IMR-90 (cell line): Measurements from ENCODE around the gene NOS3. TPM values are rescaled to one million over a fixed set of nuclear protein-coding genes. Genes with fewer than 3 reads are reported as not detected.

Experiments
- ATAC-seq: fragments of 200-7000 bp; cut with Tn5 transposase; 2 replicates; pipeline ENCODE4 v1.9.1; 2020; ENCODE audit warnings: low read depth, mild to moderate bottlenecking, moderate library complexity
- BruUV-seq: library from RNA; stranded (reverse); fragments of 400-500 nt; replicated peaks from 2 replicates; lab custom pipeline; 2021; lab: Mats Ljungman, UMichigan
- CTCF ChIA-PET: fragments of 300-600 bp; formaldehyde crosslinking; extraction: SDS; loops from one replicate; lab custom pipeline; 2021; ENCODE audit warnings: antibody characterized with exemption; lab: Yijun Ruan, JAX
- POLR2A ChIA-PET: fragments of 300-600 bp; sonication (Branson Sonifier 250); formaldehyde crosslinking; loops from one replicate; lab custom pipeline; 2022; ENCODE audit warnings: antibody characterized with exemption; ENCODE audit not compliant: unreplicated experiment; lab: Charles Lee
- DNase-seq: peaks from one replicate; pipeline ENCODE4 v3.0.0; 2013
- H2AFZ ChIP-seq: replicated peaks from 2 replicates; pipeline ENCODE3; 2013; ENCODE audit warnings: low read length, mild to moderate bottlenecking; ENCODE audit not compliant: poor library complexity
- H2AK5ac ChIP-seq: 2 replicates; pipeline ENCODE4 v1.6.1; 2013; ENCODE audit warnings: low read depth, low read length, inconsistent platforms
- H2AK9ac ChIP-seq: replicated peaks from 2 replicates; pipeline ENCODE3; 2013; ENCODE audit warnings: mild to moderate bottlenecking, low read depth, low read length, moderate library complexity; ENCODE audit not compliant: poor library complexity
- H2BK120ac ChIP-seq: 2 replicates; pipeline ENCODE4 v1.6.1; 2013; ENCODE audit warnings: low read depth, low read length, inconsistent platforms
- H2BK15ac ChIP-seq: 3 replicates; pipeline ENCODE4 v1.6.1; 2013; ENCODE audit warnings: low read depth, low read length, inconsistent platforms
- H2BK20ac ChIP-seq: 2 replicates; pipeline ENCODE4 v1.6.1; 2013; ENCODE audit warnings: low read depth, mild to moderate bottlenecking, inconsistent platforms, low read length, moderate library complexity
- H2BK5ac ChIP-seq: 2 replicates; pipeline ENCODE4 v1.6.1; 2013; ENCODE audit warnings: mild to moderate bottlenecking, low read depth, low read length, inconsistent platforms; ENCODE audit not compliant: poor library complexity, severe bottlenecking
- H3K14ac ChIP-seq: replicated peaks from 2 replicates; pipeline ENCODE4 v1.6.1; 2013; ENCODE audit warnings: low read depth, low read length, inconsistent platforms
- H3K18ac ChIP-seq: 2 replicates; pipeline ENCODE4 v1.6.1; 2013; ENCODE audit warnings: low read depth, low read length, control low read depth
- H3K23ac ChIP-seq: 2 replicates; pipeline ENCODE4 v1.6.1; 2013; ENCODE audit warnings: low read depth, low read length, inconsistent platforms
- H3K27ac ChIP-seq: 2 replicates; pipeline ENCODE4 v1.5.1; 2013; ENCODE audit warnings: mild to moderate bottlenecking, control low read depth, low read length; ENCODE audit not compliant: insufficient read depth
- H3K27me3 ChIP-seq: 2 replicates; pipeline ENCODE4 v1.6.1; 2013; ENCODE audit warnings: low read length; ENCODE audit not compliant: control insufficient read depth, insufficient read depth
- H3K36me3 ChIP-seq: 2 replicates; pipeline ENCODE4 v1.6.1; 2013; ENCODE audit warnings: low read length, mixed read lengths; ENCODE audit not compliant: control insufficient read depth, insufficient read depth
- H3K4ac ChIP-seq: 2 replicates; pipeline ENCODE4 v1.6.1; 2013; ENCODE audit warnings: low read depth, low read length, inconsistent platforms
- H3K4me1 ChIP-seq: 2 replicates; pipeline ENCODE4 v1.6.1; 2013; ENCODE audit warnings: low read length, mixed read lengths; ENCODE audit not compliant: control insufficient read depth, insufficient read depth
- H3K4me2 ChIP-seq: 2 replicates; pipeline ENCODE4 v1.6.1; 2013; ENCODE audit warnings: low read depth, mild to moderate bottlenecking, control low read depth, low read length, moderate library complexity
- H3K4me3 ChIP-seq: 2 replicates; pipeline ENCODE4 v1.5.1; 2013; ENCODE audit warnings: low read depth, mild to moderate bottlenecking, control low read depth, low read length, moderate library complexity; ENCODE audit not compliant: insufficient read depth
- H3K56ac ChIP-seq: 2 replicates; pipeline ENCODE4 v1.6.1; 2013; ENCODE audit warnings: low read length, inconsistent platforms; ENCODE audit not compliant: insufficient read depth; ENCODE audit errors: extremely low read depth
- H3K79me1 ChIP-seq, 2 experiments: 2 replicates each; pipeline ENCODE4 v1.6.1; 2013; ENCODE audit warnings: low read length in 2 of 2, inconsistent platforms in 1 of 2, low read depth in 1 of 2
- H3K9ac ChIP-seq: 2 replicates; pipeline ENCODE4 v1.6.1; 2013; ENCODE audit warnings: low read depth, low read length, control low read depth
- H3K9me1 ChIP-seq: 2 replicates; pipeline ENCODE4 v1.6.1; 2013; ENCODE audit warnings: low read length, inconsistent platforms; ENCODE audit not compliant: insufficient read depth
- H3K9me3 ChIP-seq: 2 replicates; pipeline ENCODE4 v1.6.1; 2013; ENCODE audit warnings: low read length; ENCODE audit not compliant: control insufficient read depth, insufficient read depth
- H4K20me1 ChIP-seq: 2 replicates; pipeline ENCODE4 v1.6.1; 2013; ENCODE audit warnings: low read length, inconsistent platforms; ENCODE audit not compliant: insufficient read depth
- H4K5ac ChIP-seq: 2 replicates; pipeline ENCODE4 v1.6.1; 2013; ENCODE audit warnings: mild to moderate bottlenecking, low read depth, low read length, control low read depth
- H4K8ac ChIP-seq, 2 experiments: 2 replicates each; pipeline ENCODE4 v1.6.1; 2013; ENCODE audit warnings: low read depth in 2 of 2, low read length in 2 of 2, control low read depth in 1 of 2, inconsistent platforms in 1 of 2
- H4K91ac ChIP-seq: 2 replicates; pipeline ENCODE4 v1.6.1; 2013; ENCODE audit warnings: low read depth, low read length, inconsistent platforms; ENCODE audit not compliant: insufficient read depth
- BHLHE40 ChIP-seq: fragments of 150-350 bp; IDR thresholded peaks from 2 replicates; pipeline ENCODE4 v1.6.1; 2016; ENCODE audit warnings: mild to moderate bottlenecking, low read depth, low read length
- CEBPB ChIP-seq: IDR thresholded peaks from 2 replicates; pipeline ENCODE4 v1.6.1; 2012; ENCODE audit warnings: low read depth, low read length, improper control_type of control experiment
- MAFK ChIP-seq: IDR thresholded peaks from 2 replicates; pipeline ENCODE4 v1.6.1; 2012; ENCODE audit warnings: low read depth, low read length, improper control_type of control experiment
- RAD21 ChIP-seq: IDR thresholded peaks from 2 replicates; pipeline ENCODE4 v1.6.1; 2012; ENCODE audit warnings: low read length, improper control_type of control experiment
- RFX5 ChIP-seq: IDR thresholded peaks from 2 replicates; pipeline ENCODE4 v1.8.0; 2012; ENCODE audit warnings: low read depth, mild to moderate bottlenecking, low read length, moderate library complexity
- SMC3 ChIP-seq: fragments of 150-350 bp; IDR thresholded peaks from 2 replicates; pipeline ENCODE4 v1.6.1; 2016; ENCODE audit warnings: low read depth, mild to moderate bottlenecking, antibody characterized with exemption, low read length, moderate library complexity
- WGBS, 2 experiments: methylation state at CpG; one replicate each; pipeline versions ENCODE4 v1.1.5 to v1.1.7; 2013; ENCODE audit warnings: missing lambda C conversion rate in 2 of 2; ENCODE audit not compliant: insufficient read length in 1 of 2; ENCODE audit errors: extremely low coverage in 2 of 2; 5-methylcytosine and 5-hydroxymethylcytosine counted together
- dilution Hi-C: fragments of 300-500 bp; cut with HindIII; formaldehyde crosslinking; loops from one replicate; pipeline ENCODE4 v1.14.3; 2018; ENCODE audit warnings: low sequenced_read_pairs; ENCODE audit not compliant: unreplicated experiment
- in situ Hi-C: fragments of 300-500 bp; cut with MboI; formaldehyde crosslinking; loops from 3 replicates; pipeline ENCODE4 v1.14.3; 2019; ENCODE audit warnings: low sequenced_read_pairs, inconsistent platforms, mixed read lengths
- intact Hi-C: fragments of 100-400 bp; cut with micrococcal nuclease; formaldehyde crosslinking; loops from 2 replicates; pipeline ENCODE4 v1.10.0; 2022
- polyA plus RNA-seq, 3 experiments: library from polyadenylated mRNA; depleted of rRNA; stranded (reverse); fragments of >200 nt; gene quantifications; 2 replicates each; pipeline ENCODE4 v1.2.3, GENCODE V29; 2012; ENCODE audit warnings: low replicate concordance in 1 of 3
- total RNA-seq: library from RNA; depleted of rRNA; stranded (reverse); fragments of >200 nt; gene quantifications from 2 replicates; pipeline ENCODE4 v1.2.3, GENCODE V29; 2012
- TF ChIP-seq, protein P1 (sequence below): fragments of 150-350 bp; IDR thresholded peaks from 2 replicates; pipeline ENCODE4 v1.6.1; 2017; ENCODE audit warnings: mild to moderate bottlenecking, antibody characterized with exemption, low read length, low read depth
- TF ChIP-seq, protein P2 (sequence below): conservative IDR thresholded peaks from 2 replicates; pipeline ENCODE4 v1.5.1; 2012; ENCODE audit warnings: mild to moderate bottlenecking, low read depth, low read length, improper control_type of control experiment

The NOS3 gene
- total and polyA plus RNA-seq, 2 of the 4 experiments (the other 2 are of a cell fraction), result 0.72 to 2.0 TPM

DNA sequence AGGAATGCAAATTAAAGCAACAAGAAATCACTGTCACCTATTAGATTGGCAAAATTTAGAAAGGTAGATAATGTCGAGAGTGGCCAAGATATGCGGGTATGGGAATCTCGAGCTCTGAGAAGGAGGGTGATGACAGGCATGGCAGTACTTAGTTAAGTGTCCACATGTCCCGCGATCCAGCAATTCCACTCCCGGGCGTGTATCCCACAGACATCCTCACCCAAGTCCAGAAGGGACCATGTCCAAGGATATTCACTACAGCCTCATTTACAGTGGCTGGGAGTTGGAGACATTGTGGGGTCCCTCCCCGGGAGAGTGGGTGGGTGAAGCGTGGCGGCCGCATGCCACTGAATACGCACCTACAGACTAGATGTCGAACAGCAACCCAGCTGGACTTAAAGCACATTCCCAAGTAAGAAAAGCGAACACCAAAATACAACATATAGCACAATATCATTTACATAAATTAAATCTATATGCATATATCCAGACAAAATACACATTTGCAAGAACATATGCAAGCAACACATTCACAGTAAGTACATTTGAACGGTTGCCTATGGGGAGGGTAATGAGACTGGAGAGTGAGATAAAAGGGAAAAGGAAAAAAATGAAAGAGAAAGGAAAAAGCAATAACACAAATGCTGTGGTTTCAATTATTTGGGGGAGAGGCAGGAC, 22.6 kb upstream of the NOS3 start:
- in situ Hi-C loops (no loop called here), intact Hi-C loops (no loop called here), dilution Hi-C loops (no loop called here)
- DNase-seq (no peak), ATAC-seq (no peak)
- H2AK9ac ChIP-seq, result no peak overlapping the region
- H3K36me3 ChIP-seq, result no peaks in the 10 kb centered on the region; the same call in 1 of the 2 replicates
- POLR2A ChIA-PET, result no interaction called here
- no peak overlapping the region for H3K9ac ChIP-seq
- peaks cover 14% of the 10 kb centered on the region; the same call in 1 of the 2 replicates for H3K4me1 ChIP-seq
- H3K9me1 ChIP-seq, result no peaks in the 10 kb centered on the region
- no peak overlapping the region for H2BK20ac ChIP-seq
- H3K4me2 ChIP-seq, result no peak overlapping the region
- no peak overlapping the region for H2AFZ ChIP-seq
- H3K79me1 ChIP-seq, result no peaks in the 10 kb centered on the region
- no peak overlapping the region for H2BK5ac ChIP-seq
- BruUV-seq, result no TSS peak
- TF ChIP-seq CEBPB, result no peak
- no peak for TF ChIP-seq BHLHE40
- TF ChIP-seq MAFK, result no peak
- TF ChIP-seq RAD21, result no peak
- TF ChIP-seq RFX5, result no peak
- TF ChIP-seq, protein P1, sequence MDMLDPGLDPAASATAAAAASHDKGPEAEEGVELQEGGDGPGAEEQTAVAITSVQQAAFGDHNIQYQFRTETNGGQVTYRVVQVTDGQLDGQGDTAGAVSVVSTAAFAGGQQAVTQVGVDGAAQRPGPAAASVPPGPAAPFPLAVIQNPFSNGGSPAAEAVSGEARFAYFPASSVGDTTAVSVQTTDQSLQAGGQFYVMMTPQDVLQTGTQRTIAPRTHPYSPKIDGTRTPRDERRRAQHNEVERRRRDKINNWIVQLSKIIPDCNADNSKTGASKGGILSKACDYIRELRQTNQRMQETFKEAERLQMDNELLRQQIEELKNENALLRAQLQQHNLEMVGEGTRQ, result no peak
- no peak for TF ChIP-seq SMC3
- TF ChIP-seq, protein P2, sequence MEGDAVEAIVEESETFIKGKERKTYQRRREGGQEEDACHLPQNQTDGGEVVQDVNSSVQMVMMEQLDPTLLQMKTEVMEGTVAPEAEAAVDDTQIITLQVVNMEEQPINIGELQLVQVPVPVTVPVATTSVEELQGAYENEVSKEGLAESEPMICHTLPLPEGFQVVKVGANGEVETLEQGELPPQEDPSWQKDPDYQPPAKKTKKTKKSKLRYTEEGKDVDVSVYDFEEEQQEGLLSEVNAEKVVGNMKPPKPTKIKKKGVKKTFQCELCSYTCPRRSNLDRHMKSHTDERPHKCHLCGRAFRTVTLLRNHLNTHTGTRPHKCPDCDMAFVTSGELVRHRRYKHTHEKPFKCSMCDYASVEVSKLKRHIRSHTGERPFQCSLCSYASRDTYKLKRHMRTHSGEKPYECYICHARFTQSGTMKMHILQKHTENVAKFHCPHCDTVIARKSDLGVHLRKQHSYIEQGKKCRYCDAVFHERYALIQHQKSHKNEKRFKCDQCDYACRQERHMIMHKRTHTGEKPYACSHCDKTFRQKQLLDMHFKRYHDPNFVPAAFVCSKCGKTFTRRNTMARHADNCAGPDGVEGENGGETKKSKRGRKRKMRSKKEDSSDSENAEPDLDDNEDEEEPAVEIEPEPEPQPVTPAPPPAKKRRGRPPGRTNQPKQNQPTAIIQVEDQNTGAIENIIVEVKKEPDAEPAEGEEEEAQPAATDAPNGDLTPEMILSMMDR, result no peak
- peaks cover 24% of the 10 kb centered on the region for H3K27me3 ChIP-seq
- H4K8ac ChIP-seq, result no peak overlapping the region
- H3K4me3 ChIP-seq, result no peak overlapping the region
- no peaks in the 10 kb centered on the region; the same call in 1 of the 2 replicates for H4K20me1 ChIP-seq
- no CpG with 5 or more reads among the region's 15 CpGs for WGBS, 2 experiments
- H2BK15ac ChIP-seq, result no peak overlapping the region
- H2AK5ac ChIP-seq, result no peak overlapping the region
- no peak overlapping the region for H3K14ac ChIP-seq
- no peak overlapping the region for H3K56ac ChIP-seq
- no peaks in the 10 kb centered on the region for H3K9me3 ChIP-seq
- CTCF ChIA-PET, result no interaction called here
- H4K5ac ChIP-seq, result no peak overlapping the region
- no peak overlapping the region for H2BK120ac ChIP-seq
- H3K23ac ChIP-seq, result no peak overlapping the region
- no peak overlapping the region for H3K27ac ChIP-seq
- no peak overlapping the region for H3K4ac ChIP-seq
- no peak overlapping the region for H4K91ac ChIP-seq
- no peak overlapping the region for H3K18ac ChIP-seq
